PC-9 (cell line): ENCODE measurements around the gene SIAH3. TPM values are rescaled to one million over a fixed set of nuclear protein-coding genes. Genes with fewer than 3 reads are reported as not detected.

ENCODE experiments used
- BruUV-seq: library from RNA; stranded (reverse); fragments of 400-500 nt; replicated peaks from 2 replicates; lab custom pipeline; 2021; lab: Mats Ljungman, UMichigan
- CTCF ChIA-PET: fragments of 300-600 bp; sonication (Branson Sonifier 250); formaldehyde crosslinking; loops from one replicate; lab custom pipeline; 2022; ENCODE audit warnings: antibody characterized with exemption; lab: Charles Lee
- POLR2A ChIA-PET: fragments of 300-600 bp; sonication (Branson Sonifier 250); formaldehyde crosslinking; loops from one replicate; lab custom pipeline; 2022; ENCODE audit warnings: antibody characterized with exemption; ENCODE audit not compliant: unreplicated experiment; lab: Charles Lee
- DNase-seq, 2 experiments: peaks; one replicate each; pipeline versions ENCODE4 v3.0.0 to v3.0.0-alpha.2; 2015 to 2022; ENCODE audit warnings: mixed read lengths in 1 of 2
- H2AFZ ChIP-seq: fragments of 200-600 bp; sonication (generic); 2 replicates; pipeline ENCODE4 v1.8.1; 2017; ENCODE audit warnings: antibody characterized with exemption
- H3F3A ChIP-seq: fragments of 200-600 bp; sonication (generic); 2 replicates; pipeline ENCODE4 v1.8.1; 2017; ENCODE audit warnings: antibody characterized with exemption, mild to moderate bottlenecking, low read depth; ENCODE audit not compliant: insufficient read depth
- H3K27ac ChIP-seq: fragments of 200-600 bp; sonication (generic); 2 replicates; pipeline ENCODE4 v1.6.1; 2016; ENCODE audit warnings: mixed run types
- H3K27me3 ChIP-seq: fragments of 200-600 bp; sonication (generic); 2 replicates; pipeline ENCODE4 v1.6.1; 2016; ENCODE audit warnings: low read depth, mixed run types; ENCODE audit not compliant: insufficient read depth
- H3K36me3 ChIP-seq: fragments of 200-600 bp; sonication (generic); 2 replicates; pipeline ENCODE4 v1.6.1; 2016; ENCODE audit warnings: low read depth, mixed run types
- H3K4me1 ChIP-seq: fragments of 200-600 bp; sonication (generic); replicated peaks from 2 replicates; pipeline ENCODE4 v1.6.1; 2016; ENCODE audit warnings: mixed run types; ENCODE audit not compliant: insufficient read depth
- H3K4me2 ChIP-seq: fragments of 200-600 bp; sonication (generic); 2 replicates; pipeline ENCODE4 v1.6.1; 2017; ENCODE audit warnings: mixed run types
- H3K4me3 ChIP-seq: fragments of 200-600 bp; sonication (generic); 2 replicates; pipeline ENCODE4 v1.6.1; 2016; ENCODE audit warnings: mixed run types
- H3K79me2 ChIP-seq: fragments of 200-600 bp; sonication (generic); 2 replicates; pipeline ENCODE4 v1.6.1; 2017; ENCODE audit warnings: low read depth, mixed run types
- H3K9me2 ChIP-seq: fragments of 200-600 bp; sonication (generic); 2 replicates; pipeline ENCODE4 v1.8.1; 2017; ENCODE audit warnings: mild to moderate bottlenecking; ENCODE audit not compliant: insufficient read depth
- H3K9me3 ChIP-seq: fragments of 200-600 bp; sonication (generic); 2 replicates; pipeline ENCODE4 v1.8.1; 2016; ENCODE audit warnings: low read depth; ENCODE audit not compliant: insufficient read depth
- H4K20me1 ChIP-seq: fragments of 200-600 bp; sonication (generic); 2 replicates; pipeline ENCODE4 v1.8.1; 2017; ENCODE audit not compliant: insufficient read depth
- EZH2 ChIP-seq: fragments of 200-600 bp; sonication (generic); IDR thresholded peaks from 2 replicates; pipeline ENCODE4 v1.8.0; 2017; ENCODE audit warnings: antibody characterized with exemption, low read depth
- intact Hi-C: fragments of 100-400 bp; cut with micrococcal nuclease; formaldehyde crosslinking; loops from one replicate; pipeline ENCODE4 v1.10.0; 2022; ENCODE audit not compliant: unreplicated experiment
- total RNA-seq: library from RNA; stranded (reverse); gene quantifications from 2 replicates; pipeline ENCODE4 v1.2.3, GENCODE V29; 2021
- TF ChIP-seq, protein P1 (sequence below): fragments of 200-600 bp; sonication (generic); conservative IDR thresholded peaks from 2 replicates; pipeline ENCODE4 v1.6.1; 2017; ENCODE audit warnings: mixed run types, antibody characterized with exemption, mild to moderate bottlenecking, moderate library complexity

The SIAH3 gene
- total RNA-seq, 1 experiment from 2014 or later: not detected

DNA sequence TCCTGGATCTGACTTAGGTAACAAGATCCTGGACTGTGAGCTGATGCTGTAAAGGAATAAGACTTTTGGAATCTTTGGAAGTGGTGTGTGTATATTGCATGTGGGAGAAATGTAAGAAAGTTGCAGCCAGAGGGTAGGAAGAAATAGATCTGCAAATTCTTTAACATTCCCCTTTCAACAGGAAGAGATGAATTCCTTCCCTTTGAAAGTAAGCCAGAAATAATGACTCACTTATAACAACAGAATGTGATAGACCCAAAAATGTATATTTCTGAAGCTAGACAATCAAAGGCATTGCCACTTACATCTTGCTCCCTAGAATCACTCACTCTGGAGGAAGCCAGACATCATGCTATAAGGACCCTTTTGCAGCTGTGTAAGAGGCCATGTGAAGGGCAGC, 9.8 kb upstream of the SIAH3 start:
- Histone ChIP-seq H3K27ac (no peak overlapping the region), H3K36me3 (no peaks in the 10 kb centered on the region), H3F3A (no peaks in the 10 kb centered on the region), H3K9me2 (no peaks in the 10 kb centered on the region), H2AFZ (no peak overlapping the region), H3K4me3 (no peak overlapping the region), H3K79me2 (no peaks in the 10 kb centered on the region), H3K27me3 (peaks cover 60% of the 10 kb centered on the region), H3K9me3 (no peaks in the 10 kb centered on the region), H3K4me2 (no peak overlapping the region), H4K20me1 (no peaks in the 10 kb centered on the region), H3K4me1 (no peaks in the 10 kb centered on the region)
- intact Hi-C loops: no loop called here
- BruUV-seq: no TSS peak
- no peak for DNase-seq
- ChIA-PET POLR2A (no interaction called here), CTCF (no interaction called here)
- TF ChIP-seq EZH2: no peak
- TF ChIP-seq, protein P1, sequence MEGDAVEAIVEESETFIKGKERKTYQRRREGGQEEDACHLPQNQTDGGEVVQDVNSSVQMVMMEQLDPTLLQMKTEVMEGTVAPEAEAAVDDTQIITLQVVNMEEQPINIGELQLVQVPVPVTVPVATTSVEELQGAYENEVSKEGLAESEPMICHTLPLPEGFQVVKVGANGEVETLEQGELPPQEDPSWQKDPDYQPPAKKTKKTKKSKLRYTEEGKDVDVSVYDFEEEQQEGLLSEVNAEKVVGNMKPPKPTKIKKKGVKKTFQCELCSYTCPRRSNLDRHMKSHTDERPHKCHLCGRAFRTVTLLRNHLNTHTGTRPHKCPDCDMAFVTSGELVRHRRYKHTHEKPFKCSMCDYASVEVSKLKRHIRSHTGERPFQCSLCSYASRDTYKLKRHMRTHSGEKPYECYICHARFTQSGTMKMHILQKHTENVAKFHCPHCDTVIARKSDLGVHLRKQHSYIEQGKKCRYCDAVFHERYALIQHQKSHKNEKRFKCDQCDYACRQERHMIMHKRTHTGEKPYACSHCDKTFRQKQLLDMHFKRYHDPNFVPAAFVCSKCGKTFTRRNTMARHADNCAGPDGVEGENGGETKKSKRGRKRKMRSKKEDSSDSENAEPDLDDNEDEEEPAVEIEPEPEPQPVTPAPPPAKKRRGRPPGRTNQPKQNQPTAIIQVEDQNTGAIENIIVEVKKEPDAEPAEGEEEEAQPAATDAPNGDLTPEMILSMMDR: no peak

DNA sequence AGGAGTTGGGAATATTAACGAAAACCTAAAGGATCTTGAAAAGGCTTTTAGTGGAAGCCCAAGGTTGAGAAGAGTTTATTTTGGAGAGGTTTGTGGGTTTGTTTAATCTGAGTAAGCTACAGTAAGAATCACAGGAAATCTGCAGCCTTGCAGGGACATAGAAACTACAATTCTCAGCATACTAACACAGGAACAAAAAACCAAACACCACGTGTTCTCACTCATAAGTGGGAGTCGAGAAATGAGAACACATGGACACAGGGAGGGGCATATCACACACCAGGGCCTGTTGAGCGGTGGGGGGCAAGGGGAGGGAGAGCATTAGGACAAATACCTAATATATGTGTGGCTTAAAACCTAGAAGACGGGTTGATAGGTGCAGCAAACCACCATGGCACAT, 8.7 kb upstream of the SIAH3 start:
- H3K4me2 ChIP-seq: no peak overlapping the region
- CTCF ChIA-PET: no interaction called here

DNA sequence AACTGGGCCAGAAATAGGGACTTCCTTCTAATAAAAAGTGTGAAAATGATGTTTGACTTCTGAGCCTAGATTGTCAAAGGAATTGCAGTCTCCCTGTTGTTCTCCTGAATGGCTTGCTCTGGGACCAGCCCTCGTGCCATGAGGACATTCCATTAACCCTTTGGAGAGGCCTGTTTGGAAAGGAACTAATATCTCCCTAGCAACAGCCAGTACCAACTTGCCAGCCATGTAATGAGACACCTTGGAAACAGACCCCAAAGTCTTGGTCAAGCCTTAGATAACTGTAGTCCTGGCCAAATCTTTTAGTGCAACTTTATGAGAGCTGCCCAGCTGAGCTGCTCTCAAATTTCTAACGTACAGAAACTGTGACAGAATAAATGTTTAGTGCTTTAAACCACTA, 8.2 kb upstream of the SIAH3 start:
- TF ChIP-seq, protein P1: no peak
- TF ChIP-seq EZH2: no peak
- intact Hi-C loops: no loop called here
- BruUV-seq: no TSS peak
- Histone ChIP-seq H4K20me1 (no peaks in the 10 kb centered on the region), H3K36me3 (no peaks in the 10 kb centered on the region), H3F3A (no peaks in the 10 kb centered on the region), H3K9me3 (no peaks in the 10 kb centered on the region), H3K27me3 (peaks cover 52% of the 10 kb centered on the region), H3K4me1 (no peaks in the 10 kb centered on the region), H2AFZ (no peak overlapping the region), H3K9me2 (no peaks in the 10 kb centered on the region; the same call in 1 of the 2 replicates), H3K4me3 (no peak overlapping the region), H3K79me2 (no peaks in the 10 kb centered on the region), H3K4me2 (no peak overlapping the region), H3K27ac (no peak overlapping the region)
- no peak for DNase-seq
- POLR2A ChIA-PET: no interaction called here
- CTCF ChIA-PET: no interaction called here

More for the DNA sequence above, 8.7 kb upstream of the SIAH3 start:
- Histone ChIP-seq H3K36me3 (no peaks in the 10 kb centered on the region), H3F3A (no peaks in the 10 kb centered on the region), H3K27me3 (peaks cover 56% of the 10 kb centered on the region), H2AFZ (no peak overlapping the region), H3K27ac (no peak overlapping the region), H3K4me1 (no peaks in the 10 kb centered on the region), H3K9me2 (no peaks in the 10 kb centered on the region), H4K20me1 (no peaks in the 10 kb centered on the region), H3K79me2 (no peaks in the 10 kb centered on the region), H3K4me3 (no peak overlapping the region), H3K9me3 (no peaks in the 10 kb centered on the region)
- no TSS peak for BruUV-seq
- intact Hi-C loops: no loop called here
- TF ChIP-seq, protein P1: no peak
- no peak for TF ChIP-seq EZH2
- POLR2A ChIA-PET: no interaction called here
- DNase-seq: no peak
